ENCODE data around the gene LRRC4C. TPM values are rescaled to one million over a fixed set of nuclear protein-coding genes. Genes with fewer than 3 reads are reported as not detected.

LRRC4C gene
- total RNA-seq, 1 experiment from 2014 or later = 0.72 TPM

GRCh38 chr11:41346042-41346441, 113.4 kb downstream of the LRRC4C start:
- H3K4me3 Mint-ChIP-seq = no peak overlapping the region
- DNase-seq (ENCODE audit: low spot score) (no peak), ATAC-seq (no peak)
- ChIA-PET CTCF (no interaction called here), POLR2A (no interaction called here)
- 0 out of 2 replicates have a peak, but pooled peaks cover 3% of the 10 kb centered on the region for H3K9me3 Mint-ChIP-seq
- H3K4me1 Mint-ChIP-seq = no peaks in the 10 kb centered on the region
- H3K36me3 Mint-ChIP-seq = no peaks in the 10 kb centered on the region
- H3K27me3 Mint-ChIP-seq (ENCODE audit: low read depth) = no peaks in the 10 kb centered on the region
- no peak for TF ChIP-seq E2F4 (CRISPR knock-in tag; IDR thresholded peaks at IDR 0.05; ENCODE audit: borderline replicate concordance, low read depth)
- TF ChIP-seq CREM (CRISPR knock-in tag; IDR thresholded peaks at IDR 0.05) = no peak
- no peak for TF ChIP-seq STAT6 (CRISPR knock-in tag; conservative IDR thresholded peaks at IDR 0.05; ENCODE audit: low read depth)
- TF ChIP-seq ZNF425 (CRISPR knock-in tag; conservative IDR thresholded peaks at IDR 0.05) = no peak
- no peak for TF ChIP-seq ZBTB21 (CRISPR knock-in tag; IDR thresholded peaks at IDR 0.05; ENCODE audit: borderline replicate concordance)
- no peak for TF ChIP-seq SMAD4 (CRISPR knock-in tag; IDR thresholded peaks at IDR 0.05)
- TF ChIP-seq MAX (CRISPR knock-in tag; IDR thresholded peaks at IDR 0.05) = no peak
- TF ChIP-seq OVOL2 (CRISPR knock-in tag; IDR thresholded peaks at IDR 0.05; ENCODE audit: borderline replicate concordance) = no peak
- no peak for TF ChIP-seq IRF1 (CRISPR knock-in tag; IDR thresholded peaks at IDR 0.05)
- TF ChIP-seq ZNF416 (CRISPR knock-in tag; IDR thresholded peaks at IDR 0.05) = no peak
- no peak for TF ChIP-seq ELF4 (CRISPR knock-in tag; IDR thresholded peaks at IDR 0.05; ENCODE audit: low read depth)
- no peak for TF ChIP-seq MYBL2 (CRISPR knock-in tag; IDR thresholded peaks at IDR 0.05)
- no peak overlapping the region for H3K27ac Mint-ChIP-seq

GRCh38 chr11:41334007-41334933, 125.2 kb downstream of the LRRC4C start:
- Mint-ChIP-seq H3K27me3 (ENCODE audit: low read depth) (no peaks in the 10 kb centered on the region), H3K36me3 (peaks cover 3% of the 10 kb centered on the region), H3K4me1 (peaks cover 3% of the 10 kb centered on the region; the same call in 1 of the 2 replicates), H3K4me3 (no peak overlapping the region), H3K9me3 (peaks cover 14% of the 10 kb centered on the region), H3K27ac (no peak overlapping the region)
- ChIA-PET CTCF (interaction anchor here (0.6 to 1.0 kb wide), 2 partner anchors 25 to 1029 kb away, joined by 3 read pairs; no protein-coding TSS in a partner anchor), POLR2A (no interaction called here)
- DNase-seq (ENCODE audit: low spot score) (no peak), ATAC-seq (no peak)
- TF ChIP-seq RORB (CRISPR knock-in tag; IDR thresholded peaks at IDR 0.05) (no peak), ARID4B (CRISPR knock-in tag; IDR thresholded peaks at IDR 0.05; ENCODE audit: borderline replicate concordance) (no peak), CREB1 (CRISPR knock-in tag; IDR thresholded peaks at IDR 0.05) (no peak), CTCF (IDR thresholded peaks at IDR 0.05) (no peak), ZNF416 (CRISPR knock-in tag; IDR thresholded peaks at IDR 0.05) (no peak), ERG (CRISPR knock-in tag; IDR thresholded peaks at IDR 0.05) (no peak), MXD4 (CRISPR knock-in tag; IDR thresholded peaks at IDR 0.05; ENCODE audit: borderline replicate concordance) (no peak), FOXK1 (CRISPR knock-in tag; IDR thresholded peaks at IDR 0.05) (no peak)
